A673 (cell line): ENCODE results near the gene C1orf174. TPM values are rescaled to one million over a fixed set of nuclear protein-coding genes. Genes with fewer than 3 reads are reported as not detected.

Experiments
- BruUV-seq: library from RNA; stranded (reverse); fragments of 400-500 nt; replicated peaks from 2 replicates; lab custom pipeline; 2021; lab: Mats Ljungman, UMichigan
- CTCF ChIA-PET: fragments of 300-600 bp; sonication (Branson Sonifier 250); formaldehyde crosslinking; loops from one replicate; lab custom pipeline; 2022; ENCODE audit warnings: antibody characterized with exemption; lab: Charles Lee
- POLR2A ChIA-PET: fragments of 300-600 bp; sonication (Branson Sonifier 250); formaldehyde crosslinking; loops from one replicate; lab custom pipeline; 2022; ENCODE audit warnings: antibody characterized with exemption; ENCODE audit not compliant: low non-redundant PET; lab: Charles Lee
- DNase-seq: peaks from one replicate; pipeline ENCODE4 v3.0.0-alpha.2; 2015; ENCODE audit warnings: low spot score
- H3K27ac ChIP-seq: fragments of 200-600 bp; sonication (generic); 2 replicates; pipeline ENCODE4 v1.5.1; 2016; ENCODE audit warnings: mixed run types, low read depth, mild to moderate bottlenecking, mixed read lengths, antibody characterized with exemption, low read length; ENCODE audit not compliant: poor library complexity, severe bottlenecking
- H3K27me3 ChIP-seq: fragments of 200-600 bp; sonication (generic); replicated peaks from 2 replicates; pipeline ENCODE4 v1.6.1; 2017; ENCODE audit warnings: mixed run types, low read depth, mild to moderate bottlenecking, mixed read lengths, antibody characterized with exemption, low read length; ENCODE audit not compliant: insufficient read depth, poor library complexity
- H3K36me3 ChIP-seq: fragments of 200-600 bp; sonication (generic); 2 replicates; pipeline ENCODE4 v1.6.1; 2016; ENCODE audit warnings: mixed run types, mild to moderate bottlenecking, mixed read lengths, antibody characterized with exemption, low read length; ENCODE audit not compliant: insufficient read depth, poor library complexity, severe bottlenecking
- H3K4me1 ChIP-seq: fragments of 200-600 bp; sonication (generic); 2 replicates; pipeline ENCODE4 v1.6.1; 2017; ENCODE audit warnings: mixed run types, mild to moderate bottlenecking, mixed read lengths, antibody characterized with exemption, low read length; ENCODE audit not compliant: insufficient read depth, poor library complexity, severe bottlenecking
- H3K4me3 ChIP-seq: fragments of 200-600 bp; sonication (generic); 2 replicates; pipeline ENCODE4 v1.5.1; 2016; ENCODE audit warnings: low read depth, mixed run types, mild to moderate bottlenecking, mixed read lengths, low read length; ENCODE audit not compliant: poor library complexity, severe bottlenecking
- H3K9me3 ChIP-seq: fragments of 200-600 bp; sonication (generic); 2 replicates; pipeline ENCODE4 v1.6.1; 2016; ENCODE audit warnings: mixed run types, low read depth, mild to moderate bottlenecking, mixed read lengths, antibody characterized with exemption, low read length; ENCODE audit not compliant: poor library complexity, severe bottlenecking
- EZH2 ChIP-seq: fragments of 200-600 bp; sonication (generic); IDR thresholded peaks from 2 replicates; pipeline ENCODE4 v1.6.1; 2017; ENCODE audit warnings: borderline replicate concordance, low read depth, mild to moderate bottlenecking, mixed read lengths, antibody characterized with exemption, low read length; ENCODE audit not compliant: poor library complexity, severe bottlenecking
- intact Hi-C: fragments of 100-400 bp; cut with micrococcal nuclease; formaldehyde crosslinking; loops from one replicate; pipeline ENCODE4 v1.10.0; 2022; ENCODE audit not compliant: unreplicated experiment
- total RNA-seq: library from RNA; stranded (reverse); gene quantifications from 2 replicates; pipeline ENCODE4 v1.2.3, GENCODE V29; 2021
- TF ChIP-seq, protein P1 (sequence below): fragments of 300-800, 200-600 bp; sonication (generic); conservative IDR thresholded peaks from 2 replicates; pipeline ENCODE4 v1.5.1; 2017; ENCODE audit warnings: low read depth, mild to moderate bottlenecking, antibody characterized with exemption, low read length, moderate library complexity, mixed read lengths

Gene C1orf174
- total RNA-seq, 1 experiment from 2014 or later = 36.2 TPM

DNA sequence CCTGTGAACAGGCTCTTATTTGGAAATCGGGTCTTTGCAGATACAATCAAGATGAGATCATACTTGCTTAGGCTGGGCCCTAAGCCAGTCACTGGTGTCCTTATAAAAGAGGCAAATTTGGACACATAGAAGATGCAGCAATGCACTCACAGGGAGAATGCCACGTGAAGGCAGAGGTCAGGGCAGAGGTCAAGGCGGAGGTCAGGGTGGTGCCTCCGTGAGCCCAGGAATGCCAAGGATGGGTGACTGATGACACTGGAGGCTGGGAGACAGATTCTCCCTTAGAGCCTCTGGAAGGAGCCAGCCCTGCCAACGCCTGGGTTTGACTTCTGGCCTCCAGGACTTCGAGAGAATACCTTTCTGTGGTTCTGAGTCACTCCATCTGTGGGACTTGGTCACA, 22.8 kb upstream of the C1orf174 start:
- intact Hi-C loops = no loop called here
- H3K9me3 ChIP-seq = no peaks in the 10 kb centered on the region
- POLR2A ChIA-PET = no interaction called here
- no peak for TF ChIP-seq EZH2
- TF ChIP-seq, protein P1, sequence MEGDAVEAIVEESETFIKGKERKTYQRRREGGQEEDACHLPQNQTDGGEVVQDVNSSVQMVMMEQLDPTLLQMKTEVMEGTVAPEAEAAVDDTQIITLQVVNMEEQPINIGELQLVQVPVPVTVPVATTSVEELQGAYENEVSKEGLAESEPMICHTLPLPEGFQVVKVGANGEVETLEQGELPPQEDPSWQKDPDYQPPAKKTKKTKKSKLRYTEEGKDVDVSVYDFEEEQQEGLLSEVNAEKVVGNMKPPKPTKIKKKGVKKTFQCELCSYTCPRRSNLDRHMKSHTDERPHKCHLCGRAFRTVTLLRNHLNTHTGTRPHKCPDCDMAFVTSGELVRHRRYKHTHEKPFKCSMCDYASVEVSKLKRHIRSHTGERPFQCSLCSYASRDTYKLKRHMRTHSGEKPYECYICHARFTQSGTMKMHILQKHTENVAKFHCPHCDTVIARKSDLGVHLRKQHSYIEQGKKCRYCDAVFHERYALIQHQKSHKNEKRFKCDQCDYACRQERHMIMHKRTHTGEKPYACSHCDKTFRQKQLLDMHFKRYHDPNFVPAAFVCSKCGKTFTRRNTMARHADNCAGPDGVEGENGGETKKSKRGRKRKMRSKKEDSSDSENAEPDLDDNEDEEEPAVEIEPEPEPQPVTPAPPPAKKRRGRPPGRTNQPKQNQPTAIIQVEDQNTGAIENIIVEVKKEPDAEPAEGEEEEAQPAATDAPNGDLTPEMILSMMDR = no peak
- H3K36me3 ChIP-seq = no peaks in the 10 kb centered on the region
- peaks cover 20% of the 10 kb centered on the region for H3K27me3 ChIP-seq
- H3K27ac ChIP-seq = no peak overlapping the region
- H3K4me3 ChIP-seq = no peak overlapping the region
- DNase-seq = no peak
- BruUV-seq = no TSS peak
- CTCF ChIA-PET = no interaction called here
- H3K4me1 ChIP-seq = no peaks in the 10 kb centered on the region

DNA sequence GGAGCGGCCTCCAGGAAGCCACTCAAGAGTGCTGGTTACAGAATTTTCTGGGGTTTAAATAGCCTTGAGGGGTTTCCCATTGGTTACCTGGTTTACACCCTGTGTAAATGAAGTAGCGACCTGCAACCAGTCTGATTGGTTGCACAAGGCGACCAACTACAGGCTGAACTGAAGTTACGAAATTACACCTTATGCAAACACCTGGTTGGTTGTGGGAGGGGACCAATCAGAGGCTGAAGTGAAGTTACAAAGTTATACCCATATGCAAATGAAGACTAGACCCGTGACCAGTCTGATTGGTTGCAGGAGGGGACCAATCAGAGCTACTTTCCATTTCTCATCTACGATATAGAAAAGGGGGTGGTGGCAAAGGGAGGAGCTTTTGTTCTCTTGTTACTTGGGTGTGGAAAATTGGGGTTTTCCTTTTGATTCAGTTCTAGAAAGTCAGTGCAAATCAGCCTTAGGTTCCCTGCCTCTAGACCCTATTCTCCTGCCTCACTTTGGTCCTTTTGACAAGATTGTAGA, 22.2 kb upstream of the C1orf174 start:
- Histone ChIP-seq H3K4me3 (peak overlapping the region; percentile 3), H3K9me3 (no peaks in the 10 kb centered on the region), H3K4me1 (no peaks in the 10 kb centered on the region), H3K27ac (no peak overlapping the region), H3K36me3 (no peaks in the 10 kb centered on the region), H3K27me3 (peaks cover 25% of the 10 kb centered on the region)
- ChIA-PET POLR2A (no interaction called here), CTCF (no interaction called here)
- DNase-seq = peak; percentile 57
- intact Hi-C loops = no loop called here
- TF ChIP-seq EZH2 = no peak
- TF ChIP-seq, protein P1 = no peak
- no TSS peak for BruUV-seq

DNA sequence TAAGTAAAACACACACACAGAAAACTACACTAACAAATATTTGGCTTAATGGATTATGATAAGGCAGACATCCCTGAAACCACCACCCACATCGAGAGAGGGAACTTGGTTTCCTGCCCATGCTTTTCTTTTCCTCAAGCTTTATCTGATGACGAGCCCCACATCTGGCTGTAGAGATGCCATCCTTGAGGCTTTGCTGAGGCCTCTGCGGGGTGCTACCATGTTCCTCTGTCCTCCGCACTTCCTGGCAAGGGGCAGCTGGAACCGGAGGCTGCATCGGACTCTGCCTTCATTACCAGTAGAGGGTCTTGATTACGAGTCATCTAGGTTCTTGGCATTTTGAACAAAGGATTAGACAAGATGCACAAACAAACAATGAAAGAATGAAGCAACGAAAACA, 21.7 kb upstream of the C1orf174 start:
- no peak overlapping the region for H3K27ac ChIP-seq
- H3K27me3 ChIP-seq = peaks cover 26% of the 10 kb centered on the region
- BruUV-seq = no TSS peak
- H3K9me3 ChIP-seq = no peaks in the 10 kb centered on the region
- H3K4me3 ChIP-seq = peak overlapping the region; percentile 3
- ChIA-PET POLR2A (no interaction called here), CTCF (no interaction called here)
- no peak for DNase-seq
- no peaks in the 10 kb centered on the region for H3K4me1 ChIP-seq
- TF ChIP-seq, protein P1 = no peak
- no peak for TF ChIP-seq EZH2
- H3K36me3 ChIP-seq = no peaks in the 10 kb centered on the region
- intact Hi-C loops = no loop called here
